ENCODE results near the gene EIF2A.
"Not testable (repeated sequence)": the region's sequence is repeated elsewhere in the genome, so short reads cannot be mapped to it uniquely, and the experiment has no call there.

EIF2A gene

DNA sequence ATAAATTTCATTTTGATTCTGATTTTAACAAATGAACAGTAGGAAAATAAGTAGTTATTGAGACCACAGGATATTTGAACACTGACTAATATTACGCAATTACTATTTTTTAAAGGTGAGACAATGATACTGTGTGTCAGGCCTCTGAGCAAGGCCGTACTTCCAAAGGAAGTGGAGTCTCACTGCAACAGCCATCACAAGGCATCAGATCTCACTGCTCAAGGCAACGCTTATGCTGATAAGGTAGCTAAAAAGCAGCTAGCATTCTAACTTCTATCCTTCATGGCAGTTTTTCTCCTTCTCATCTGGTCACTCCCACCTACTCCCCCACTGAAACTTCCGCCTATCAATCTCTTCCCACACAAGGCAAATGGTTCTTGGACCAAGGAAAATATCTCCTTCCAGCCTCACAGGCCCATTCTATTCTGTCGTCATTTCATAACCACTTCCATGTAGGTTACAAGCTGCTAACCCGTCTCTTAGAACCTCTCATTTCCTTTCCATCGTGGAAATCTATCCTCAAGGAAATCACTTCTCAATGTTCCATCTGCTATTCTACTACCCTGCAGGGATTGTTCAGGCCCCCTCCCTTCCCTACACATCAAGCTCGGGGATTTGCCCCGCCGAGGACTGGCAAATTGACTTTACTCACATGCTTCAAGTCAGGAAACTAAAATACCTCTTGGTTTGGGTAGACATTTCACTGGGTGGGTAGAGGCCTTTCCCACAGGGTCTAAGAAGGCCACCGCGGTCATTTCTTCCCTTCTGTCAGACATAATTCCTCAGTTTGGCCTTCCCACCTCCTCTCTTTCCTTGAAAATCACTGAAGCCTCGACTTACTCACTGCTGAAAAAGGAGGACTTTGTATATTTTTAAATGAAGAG is 54.3 kb downstream of the EIF2A start:
- DNase-seq (ENCODE audit: low read depth in 2 of 2, low spot score in 1 of 2) = not testable (repeated sequence)

DNA sequence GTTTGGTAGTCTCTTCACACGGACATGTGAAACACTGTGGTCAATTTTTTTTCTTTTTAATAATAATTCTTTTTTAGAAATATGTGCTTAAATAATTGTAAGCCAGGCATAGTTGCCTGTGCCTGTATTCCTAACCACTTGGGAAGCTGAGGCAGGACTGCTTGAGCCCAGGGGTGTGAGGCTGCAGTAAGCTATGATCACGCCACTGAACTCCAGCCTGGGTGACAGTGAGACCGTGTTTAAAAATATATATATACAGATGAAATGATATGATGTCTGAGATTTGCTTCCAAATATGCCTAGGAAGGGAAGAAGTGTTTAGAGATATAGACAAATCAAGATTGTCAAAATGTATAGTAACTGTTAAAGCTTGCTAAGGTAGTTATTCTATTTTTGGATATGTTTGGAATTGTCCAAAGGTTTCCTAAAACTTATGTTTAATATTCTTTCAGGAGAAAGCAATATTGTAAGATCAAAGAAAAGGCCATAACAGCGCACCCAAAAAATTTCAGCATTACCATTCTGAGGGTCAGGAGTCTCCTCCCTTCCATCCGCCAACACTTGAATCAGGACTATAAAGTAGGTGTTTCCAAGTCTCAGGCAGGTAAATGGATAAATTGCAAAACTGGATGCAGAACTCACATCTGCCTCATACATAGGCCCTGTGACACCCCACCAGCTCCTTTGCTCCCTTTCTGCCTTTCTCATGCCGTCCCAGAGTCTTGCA is 56.0 kb downstream of the EIF2A start:
- DNase-seq (ENCODE audit: low read depth in 2 of 2, low spot score in 1 of 2) = no peak

DNA sequence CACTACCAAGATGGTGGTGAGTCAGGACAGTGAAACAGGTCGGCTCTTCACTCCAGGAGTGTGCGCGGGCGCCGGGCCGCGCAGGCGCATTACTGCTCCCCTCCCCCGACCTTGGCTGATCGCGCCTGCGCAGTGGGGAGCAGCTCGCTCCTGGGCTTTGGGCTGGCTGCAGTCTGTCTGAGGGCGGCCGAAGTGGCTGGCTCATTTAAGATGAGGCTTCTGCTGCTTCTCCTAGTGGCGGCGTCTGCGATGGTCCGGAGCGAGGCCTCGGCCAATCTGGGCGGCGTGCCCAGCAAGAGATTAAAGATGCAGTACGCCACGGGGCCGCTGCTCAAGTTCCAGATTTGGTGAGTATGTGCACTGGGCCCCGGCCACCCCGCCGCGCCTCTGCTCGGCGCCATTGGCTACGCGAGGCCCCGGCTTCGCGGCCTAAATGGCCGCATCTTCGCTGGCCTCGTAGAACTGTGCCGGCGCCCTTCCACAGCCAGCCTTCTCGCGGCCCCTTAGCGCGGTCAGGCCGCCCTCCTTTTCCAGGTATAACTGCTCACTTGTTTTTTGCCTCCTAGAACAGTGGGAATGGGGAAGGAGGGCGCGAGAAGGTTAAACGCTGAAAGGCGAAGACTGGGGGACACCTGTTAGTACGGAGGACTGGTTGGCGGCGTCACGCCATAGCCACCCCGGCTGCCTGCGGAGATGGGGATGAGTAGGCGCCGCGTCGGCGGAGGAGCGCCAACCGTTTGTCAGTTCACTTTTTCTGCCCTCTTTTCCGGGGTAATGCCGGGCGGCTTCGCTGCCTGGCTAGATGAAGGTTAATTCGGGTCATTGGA is 56.8 kb downstream of the EIF2A start, which contains the start of gene SELENOT:
Gene SELENOT (plus strand): TSS at position 169 of the 827 bp plus-strand sequence. CDS start 42 bp downstream, at position 211.
- peak; percentile 81 to 87 for DNase-seq (ENCODE audit: low read depth in 2 of 2, low spot score in 1 of 2)

DNA sequence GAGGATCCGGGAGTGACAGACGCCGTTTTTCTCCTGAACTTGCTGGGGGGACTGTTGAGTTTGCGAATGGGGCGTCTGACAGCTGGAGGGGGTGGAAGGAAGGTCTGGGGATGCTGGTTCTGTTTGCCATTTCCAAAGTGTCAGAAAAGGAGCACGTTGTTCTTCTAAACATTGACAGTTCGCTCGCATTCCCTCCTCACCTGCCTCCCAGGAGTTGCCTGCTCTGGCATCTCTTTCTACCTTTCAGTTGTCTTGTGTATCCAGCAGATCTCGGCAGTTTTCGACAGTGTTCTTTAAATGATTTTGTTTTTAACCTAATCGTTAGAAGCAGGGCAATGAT is 57.4 kb downstream of the EIF2A start:
- no peak for DNase-seq (ENCODE audit: low read depth in 2 of 2, low spot score in 1 of 2)

- DNase-seq (ENCODE audit: low read depth in 2 of 2, low spot score in 1 of 2) = no peak
These were observed 59.5 kb downstream of the EIF2A start for GRCh38 chr3:150605998-150606641.

DNA sequence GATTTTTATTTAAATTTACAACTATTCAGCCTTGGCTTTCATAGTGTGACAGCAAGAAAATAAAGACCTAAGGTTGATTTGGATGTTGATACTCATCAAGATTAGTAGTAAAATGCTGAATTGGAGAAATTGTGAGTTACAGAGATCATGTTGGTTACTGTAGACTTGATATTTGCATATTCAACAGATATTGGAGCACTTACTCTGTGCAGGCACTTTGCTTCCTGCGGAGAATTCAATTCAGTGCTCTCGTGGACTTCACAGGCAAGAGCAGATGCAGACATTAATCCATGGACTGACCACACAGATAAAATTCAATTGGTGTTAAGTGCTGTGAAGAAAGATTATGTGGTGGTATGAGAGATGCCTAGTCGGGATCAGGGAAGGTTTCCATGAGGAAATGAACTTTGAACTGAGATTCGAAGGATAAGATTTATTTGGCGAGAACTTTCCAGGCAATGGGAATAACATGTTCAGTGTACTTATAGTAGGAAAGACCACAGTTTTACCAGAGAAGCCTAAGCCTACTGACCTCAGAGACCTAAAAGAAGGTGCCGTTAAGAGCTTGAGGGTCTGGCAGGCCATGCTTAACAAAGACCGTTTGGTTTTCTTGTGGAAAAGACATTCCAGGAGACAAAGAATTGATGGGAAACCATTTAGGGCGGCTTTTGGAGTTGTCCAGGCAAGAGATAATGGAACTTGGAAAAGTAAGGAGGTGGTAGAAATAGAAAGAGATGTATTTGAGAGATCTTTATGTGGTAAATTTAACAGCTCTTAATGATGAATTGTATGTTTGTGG is 60.9 kb downstream of the EIF2A start:
- DNase-seq (ENCODE audit: low read depth in 2 of 2, low spot score in 1 of 2) = no peak

DNA sequence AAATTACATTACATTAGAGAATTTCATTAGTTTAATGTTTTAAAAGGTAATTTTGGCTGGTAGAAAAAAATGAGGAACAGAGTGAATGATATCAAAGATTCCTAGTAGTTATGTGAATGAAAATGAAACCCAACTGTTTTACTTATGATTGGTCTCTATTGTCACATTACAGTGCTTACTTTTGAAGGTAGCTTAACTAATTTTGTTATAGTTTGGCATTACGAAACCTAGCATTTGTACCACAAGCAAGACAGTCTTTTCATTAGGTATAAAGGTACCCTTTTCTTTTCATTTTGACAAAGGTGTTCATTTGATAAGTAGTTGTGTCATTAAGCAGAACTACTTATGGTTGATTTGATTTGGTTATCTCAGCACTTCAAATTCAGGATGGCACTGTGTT is 63.4 kb downstream of the EIF2A start:
- no peak for DNase-seq (ENCODE audit: low read depth in 2 of 2, low spot score in 1 of 2)

DNA sequence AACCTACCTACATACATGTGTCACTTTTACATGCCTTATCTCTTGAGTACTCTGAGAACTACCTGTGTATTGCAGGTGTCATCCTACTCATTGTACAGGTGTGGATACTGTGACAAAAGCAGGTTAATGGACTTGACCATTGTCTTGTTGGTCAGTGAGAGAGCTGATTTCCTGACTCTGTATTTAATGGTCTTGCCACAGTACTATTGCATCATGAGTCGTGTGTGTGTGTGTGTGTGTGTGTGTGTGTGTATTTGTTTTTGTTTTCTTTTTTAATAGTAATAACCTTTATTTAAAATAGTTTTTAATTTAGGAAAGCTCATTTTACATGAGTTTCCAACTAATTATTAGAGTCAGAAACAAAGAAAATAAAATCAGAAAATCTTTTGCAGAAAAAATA is 64.2 kb downstream of the EIF2A start:
- DNase-seq (ENCODE audit: low read depth in 2 of 2, low spot score in 1 of 2) = no peak

- DNase-seq (ENCODE audit: low read depth in 2 of 2, low spot score in 1 of 2) = no peak
These were observed 65.1 kb downstream of the EIF2A start for GRCh38 chr3:150611666-150612065.

GRCh38 chr3:150612494-150612893 is 65.9 kb downstream of the EIF2A start:
- DNase-seq (ENCODE audit: low read depth in 2 of 2, low spot score in 1 of 2) = no peak

DNA sequence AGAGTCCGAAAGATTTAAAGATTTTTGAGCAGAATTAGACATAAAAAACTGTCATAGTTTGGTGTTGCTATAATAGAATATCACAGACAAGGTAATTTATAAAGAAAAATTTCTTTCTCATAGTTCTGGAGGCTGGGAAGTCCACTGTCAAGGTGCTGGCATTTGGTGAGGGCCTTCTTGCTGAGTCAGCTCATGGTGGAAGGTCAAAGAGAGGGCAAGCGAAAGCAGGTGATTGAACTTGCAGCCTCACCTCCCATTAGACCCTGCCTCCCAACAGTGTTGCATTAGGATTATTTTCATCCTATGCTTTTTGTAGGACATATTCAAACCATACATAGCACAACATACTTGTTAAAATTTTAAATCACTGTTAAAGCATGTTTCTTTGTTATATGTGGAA is 66.4 kb downstream of the EIF2A start:
- no peak for DNase-seq (ENCODE audit: low read depth in 2 of 2, low spot score in 1 of 2)

DNA sequence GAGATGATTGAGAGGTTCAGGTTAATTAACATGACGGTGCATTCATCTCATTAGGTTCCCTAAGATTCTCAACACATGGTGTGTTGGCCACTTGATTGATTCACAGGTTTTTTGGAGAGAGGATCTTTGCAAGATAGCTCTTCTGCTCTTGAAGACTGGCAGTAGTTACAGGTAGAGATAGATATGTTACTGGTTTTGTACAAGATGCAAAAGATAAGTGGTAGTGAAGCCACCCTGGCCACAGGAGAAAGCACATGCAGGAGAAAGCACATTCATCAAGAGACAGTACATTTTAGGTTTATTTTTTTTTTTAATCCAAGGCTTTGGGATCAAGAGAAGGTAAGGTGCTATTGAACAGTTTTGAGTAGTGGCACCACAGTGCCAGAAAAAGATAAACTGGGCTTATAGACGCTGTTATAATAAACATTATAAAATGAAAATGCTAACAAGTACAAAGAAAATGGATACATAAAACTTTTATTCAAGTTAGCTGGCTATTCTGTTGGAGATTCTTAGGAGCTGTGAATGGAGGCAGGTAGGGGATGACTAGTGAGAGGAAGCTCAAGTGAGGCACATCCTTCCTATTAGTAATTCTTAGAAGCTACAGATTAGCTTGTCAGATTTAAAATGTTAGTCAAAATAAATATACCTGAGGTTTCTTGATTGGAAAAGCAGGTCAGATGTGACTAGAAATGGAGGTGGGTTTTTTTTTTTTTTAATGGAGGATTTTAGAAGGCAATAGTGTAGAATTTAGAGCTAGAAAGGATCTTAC is 67.3 kb downstream of the EIF2A start:
- DNase-seq (ENCODE audit: low read depth in 2 of 2, low spot score in 1 of 2) = no peak

DNA sequence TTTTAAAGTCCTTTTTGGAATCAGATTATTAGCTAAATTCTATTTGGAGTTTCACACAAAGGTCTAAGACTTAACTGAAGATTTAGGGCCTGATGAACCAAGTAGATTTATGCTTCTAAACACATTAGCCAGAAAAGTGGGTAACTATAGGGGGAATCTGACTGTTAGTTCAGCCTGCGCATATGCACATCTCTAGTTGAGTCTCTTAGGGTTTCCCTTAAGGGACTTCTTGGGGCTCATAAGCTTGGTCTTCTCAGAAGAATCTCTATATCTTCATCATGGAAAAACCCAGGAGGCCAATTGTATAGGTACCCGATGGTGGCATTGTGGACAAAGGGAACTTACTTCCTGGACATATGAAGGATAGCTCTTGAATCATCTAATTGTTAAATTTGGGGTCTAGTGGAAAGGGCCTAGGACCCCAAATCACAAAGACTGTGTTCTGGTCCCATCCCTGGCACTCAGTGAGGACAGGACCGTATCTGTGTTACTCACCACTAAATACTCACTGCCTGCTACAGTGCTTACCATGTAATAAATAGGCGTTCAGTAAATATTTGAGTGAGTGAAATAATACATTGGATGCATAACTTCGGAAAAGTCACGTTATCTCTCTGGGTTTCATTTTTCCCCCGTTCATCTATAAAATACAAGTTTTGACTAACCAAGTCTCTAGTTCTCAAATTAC is 73.6 kb downstream of the EIF2A start:
- DNase-seq (ENCODE audit: low read depth in 2 of 2, low spot score in 1 of 2) = no peak

DNA sequence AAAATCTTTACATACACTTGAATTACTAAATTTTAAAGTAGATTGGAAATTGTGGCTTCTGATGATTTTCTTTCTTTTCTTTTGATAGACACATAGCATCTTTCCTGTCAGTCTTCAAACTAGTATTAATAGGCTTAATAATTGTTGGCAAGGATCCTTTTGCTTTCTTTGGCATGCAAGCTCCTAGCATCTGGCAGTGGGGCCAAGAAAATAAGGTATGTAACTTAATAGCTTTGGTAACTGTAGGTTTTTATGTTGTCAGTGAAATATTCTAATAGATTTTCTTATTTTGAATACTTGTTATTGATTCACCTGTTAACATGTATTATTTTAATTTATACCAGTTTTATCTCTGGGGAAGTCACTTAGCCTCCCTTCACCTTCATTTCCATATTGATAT is 76.4 kb downstream of the EIF2A start:
- DNase-seq (ENCODE audit: low read depth in 2 of 2, low spot score in 1 of 2) = not testable (repeated sequence)

GRCh38 chr3:150623945-150624344 is 77.4 kb downstream of the EIF2A start:
- no peak for DNase-seq (ENCODE audit: low read depth in 2 of 2, low spot score in 1 of 2)

- no peak for DNase-seq (ENCODE audit: low read depth in 2 of 2, low spot score in 1 of 2)
These were observed 79.8 kb downstream of the EIF2A start for GRCh38 chr3:150626148-150626930.

GRCh38 chr3:150627557-150627956 is 81.0 kb downstream of the EIF2A start:
- DNase-seq (ENCODE audit: low read depth in 2 of 2, low spot score in 1 of 2) = no peak
